Measurements from ENCODE around the gene ABCA10.
"Not testable (repeated sequence)": the region's sequence is repeated elsewhere in the genome, so short reads cannot be mapped to it uniquely, and the experiment has no call there.

The ABCA10 gene

DNA sequence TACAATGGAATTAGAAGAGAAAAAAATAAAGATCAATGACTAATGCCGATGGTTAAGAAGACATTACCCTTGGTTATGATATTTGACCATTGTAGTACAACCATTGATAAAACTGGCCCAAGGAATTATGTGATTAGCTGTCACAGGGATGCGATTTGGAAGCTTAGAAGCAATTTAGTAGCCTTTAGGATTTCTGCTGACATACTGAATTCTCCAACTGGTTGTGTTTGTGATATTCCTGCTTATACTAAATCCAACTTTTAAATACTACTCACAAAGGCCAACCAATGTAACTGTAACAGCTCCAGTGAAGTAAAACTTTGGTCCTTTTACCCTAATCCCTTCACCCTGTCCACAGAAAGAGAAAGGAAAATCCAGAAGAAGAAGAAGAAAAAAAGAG lies 55.5 kb downstream of the ABCA10 start:
- Mint-ChIP-seq H3K36me3 (ENCODE audit: insufficient read depth) (no peaks in the 10 kb centered on the region), H3K9me3 (no peaks in the 10 kb centered on the region), H3K27me3 (peaks cover 0 to 5% of the 10 kb centered on the region in 2 donors), H3K27ac (no peak overlapping the region), H3K4me1 (ENCODE audit: low read depth in 2 of 2) (no peaks in the 10 kb centered on the region), H3K4me3 (no peak overlapping the region)
- DNase-seq (no peak), ATAC-seq (replicated peaks) (no peak)

DNA sequence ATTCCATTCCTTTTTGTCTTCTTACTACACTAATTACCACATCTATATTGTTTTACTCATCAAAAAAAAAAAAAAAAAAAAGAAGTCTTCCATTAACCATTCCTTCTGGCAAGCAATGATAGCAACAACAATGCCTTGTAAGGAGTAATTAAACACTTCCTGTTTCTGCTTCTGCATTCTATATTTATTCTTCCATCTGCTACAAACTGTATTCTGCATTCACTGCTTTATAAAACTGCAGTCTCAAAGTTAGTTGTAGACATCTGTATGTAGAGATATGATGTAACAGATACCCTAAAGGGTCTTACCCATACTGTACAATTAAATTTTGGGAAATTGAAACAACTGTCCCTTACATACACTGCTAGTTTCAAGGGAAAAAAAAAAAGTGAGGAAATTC lies 58.2 kb downstream of the ABCA10 start:
- ATAC-seq (replicated peaks) (no peak), DNase-seq (no peak)
- H3K4me1 Mint-ChIP-seq (ENCODE audit: low read depth in 2 of 2) = no peaks in the 10 kb centered on the region
- no peaks in the 10 kb centered on the region for H3K36me3 Mint-ChIP-seq (ENCODE audit: insufficient read depth)
- peaks cover 0 to 5% of the 10 kb centered on the region in 2 donors for H3K27me3 Mint-ChIP-seq
- H3K9me3 Mint-ChIP-seq = no peaks in the 10 kb centered on the region
- H3K4me3 Mint-ChIP-seq = no peak overlapping the region
- no peak overlapping the region for H3K27ac Mint-ChIP-seq

DNA sequence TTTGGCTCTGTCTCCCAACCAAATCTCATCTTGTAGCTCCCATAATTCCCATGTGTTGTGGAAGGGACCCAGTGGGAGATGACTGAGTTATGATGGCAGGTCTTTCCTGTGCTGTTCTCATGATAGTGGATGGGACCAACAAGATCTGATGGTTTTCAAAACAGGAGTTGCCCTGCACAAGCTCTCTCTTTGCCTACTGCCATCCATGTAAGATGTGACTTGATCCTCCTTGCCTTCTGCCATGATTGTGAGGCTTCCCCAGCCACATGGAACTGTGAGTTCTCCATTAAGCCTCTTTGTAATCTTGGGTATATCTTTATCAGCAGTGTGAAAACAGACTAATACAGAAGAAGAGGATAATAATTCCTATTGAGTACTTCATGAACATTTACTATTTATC lies 60.0 kb downstream of the ABCA10 start:
- not testable (repeated sequence) for DNase-seq; H3K36me3 Mint-ChIP-seq (ENCODE audit: insufficient read depth); H3K27ac Mint-ChIP-seq; H3K27me3 Mint-ChIP-seq; ATAC-seq (replicated peaks); H3K9me3 Mint-ChIP-seq; H3K4me1 Mint-ChIP-seq (ENCODE audit: low read depth in 2 of 2); H3K4me3 Mint-ChIP-seq

DNA sequence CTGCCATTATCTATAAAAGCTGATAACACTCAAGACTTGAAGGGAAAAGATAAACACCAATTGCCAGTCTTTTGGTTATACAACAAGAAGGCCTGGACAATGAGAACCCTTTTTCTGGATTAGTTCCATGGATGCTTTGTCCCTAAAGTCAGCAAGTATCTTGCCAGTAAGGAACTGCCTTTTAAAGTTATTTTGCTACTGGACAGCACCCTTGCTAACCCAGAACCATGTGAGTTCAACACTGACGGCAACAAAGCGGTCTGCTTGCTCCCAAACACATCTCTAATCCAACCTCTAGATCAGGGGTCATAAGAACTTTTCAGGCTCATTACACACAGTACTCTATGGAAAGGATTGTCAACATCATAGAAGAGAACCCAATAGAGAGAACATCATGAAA lies 61.7 kb downstream of the ABCA10 start:
- Mint-ChIP-seq H3K9me3 (no peaks in the 10 kb centered on the region), H3K4me3 (no peak overlapping the region), H3K27me3 (peaks cover 0 to 5% of the 10 kb centered on the region in 2 donors), H3K36me3 (ENCODE audit: insufficient read depth) (no peaks in the 10 kb centered on the region), H3K4me1 (ENCODE audit: low read depth in 2 of 2) (no peaks in the 10 kb centered on the region), H3K27ac (no peak overlapping the region)
- no peak for DNase-seq
- ATAC-seq (replicated peaks) = no peak

DNA sequence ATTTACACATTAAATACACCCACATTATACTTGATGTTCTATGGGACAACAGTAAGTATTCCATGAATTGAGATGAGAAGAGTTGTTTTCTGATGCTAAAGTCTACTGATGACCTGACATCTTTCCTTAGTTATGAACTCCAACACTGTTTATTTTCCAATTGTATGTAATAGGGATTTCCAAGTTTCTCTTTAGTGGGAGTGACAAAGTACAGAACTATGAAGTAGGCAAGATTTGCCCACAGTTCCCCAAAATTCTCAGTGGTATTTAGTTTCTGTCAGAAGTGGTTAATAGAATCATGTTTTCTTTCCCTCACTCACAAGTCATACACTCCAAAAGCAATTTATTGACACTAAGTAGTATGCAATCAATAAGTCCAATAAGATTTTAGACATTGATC lies 64.4 kb downstream of the ABCA10 start:
- ATAC-seq (replicated peaks) (no peak), DNase-seq (no peak)
- H3K36me3 Mint-ChIP-seq (ENCODE audit: insufficient read depth) = no peaks in the 10 kb centered on the region
- no peak overlapping the region for H3K4me3 Mint-ChIP-seq
- no peaks in the 10 kb centered on the region for H3K9me3 Mint-ChIP-seq
- H3K27me3 Mint-ChIP-seq = peaks cover 0 to under 1% of the 10 kb centered on the region in 2 donors
- no peaks in the 10 kb centered on the region for H3K4me1 Mint-ChIP-seq (ENCODE audit: low read depth in 2 of 2)
- H3K27ac Mint-ChIP-seq = no peak overlapping the region

DNA sequence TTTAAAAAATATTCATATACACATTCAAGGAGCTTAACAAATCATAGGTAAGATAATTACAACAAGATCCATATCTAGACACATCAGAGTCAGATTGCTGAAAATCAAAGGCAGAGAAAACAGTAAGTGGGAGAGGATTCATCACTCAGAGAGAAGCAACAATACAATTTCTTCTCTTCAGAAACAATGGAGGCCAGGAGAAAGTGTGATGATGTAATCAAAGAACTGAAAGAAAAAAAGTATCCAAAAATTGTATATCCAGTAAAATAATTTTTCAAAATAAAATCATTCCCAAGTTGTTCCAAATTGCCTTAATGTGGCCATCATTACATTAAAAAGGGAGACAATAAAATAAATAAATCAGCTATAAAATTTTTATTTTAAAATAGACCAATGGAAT lies 69.2 kb downstream of the ABCA10 start:
- DNase-seq (no peak), ATAC-seq (replicated peaks) (no peak)
- Mint-ChIP-seq H3K9me3 (no peaks in the 10 kb centered on the region), H3K4me1 (ENCODE audit: low read depth in 2 of 2) (no peaks in the 10 kb centered on the region), H3K27me3 (no peaks in the 10 kb centered on the region), H3K4me3 (no peak overlapping the region), H3K36me3 (ENCODE audit: insufficient read depth) (no peaks in the 10 kb centered on the region), H3K27ac (no peak overlapping the region)

DNA sequence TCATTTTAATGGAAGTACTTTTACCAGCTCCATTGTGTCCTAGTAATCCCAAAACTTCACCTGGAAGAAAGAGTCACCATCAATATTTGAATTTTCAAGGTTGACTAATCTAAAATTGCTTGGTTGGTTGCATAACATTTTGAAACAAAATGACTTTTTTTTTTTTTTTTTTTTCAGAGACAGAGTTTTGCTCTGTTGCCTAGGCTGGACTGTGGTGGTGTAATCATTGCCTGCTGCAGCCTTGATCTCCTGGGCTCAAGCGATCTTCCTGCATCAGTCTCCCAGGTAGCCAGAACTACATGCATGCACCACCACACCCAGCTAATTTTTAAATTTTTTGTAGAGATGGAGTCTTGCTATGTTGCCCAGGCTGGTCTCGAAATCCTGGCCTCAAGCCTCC lies 74.4 kb downstream of the ABCA10 start:
- DNase-seq (no peak), ATAC-seq (replicated peaks) (no peak)
- H3K27ac Mint-ChIP-seq = no peak overlapping the region
- no peak overlapping the region for H3K4me3 Mint-ChIP-seq
- H3K27me3 Mint-ChIP-seq = no peaks in the 10 kb centered on the region
- H3K36me3 Mint-ChIP-seq (ENCODE audit: insufficient read depth) = no peaks in the 10 kb centered on the region
- H3K9me3 Mint-ChIP-seq = no peaks in the 10 kb centered on the region
- H3K4me1 Mint-ChIP-seq (ENCODE audit: low read depth in 2 of 2) = no peaks in the 10 kb centered on the region

DNA sequence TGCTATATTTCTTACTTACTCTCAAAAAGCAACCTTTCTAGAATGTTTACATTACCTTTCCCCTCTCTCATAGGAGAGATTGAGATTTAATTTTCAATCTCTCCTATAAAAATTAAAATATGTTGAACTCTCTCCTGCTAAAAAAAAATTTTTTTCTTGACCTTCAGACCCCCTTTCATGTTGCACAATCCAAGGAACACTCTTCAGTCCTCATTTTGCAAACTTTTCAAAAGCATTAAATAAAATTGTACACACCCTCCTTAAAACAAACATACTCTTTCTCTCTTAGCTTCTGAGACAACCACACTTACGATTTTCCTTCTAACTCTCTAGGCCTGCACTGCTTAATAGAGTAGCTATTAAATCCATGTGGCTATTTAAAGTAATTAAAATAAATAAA lies 78.3 kb downstream of the ABCA10 start:
- no peak for ATAC-seq (replicated peaks)
- no peaks in the 10 kb centered on the region for H3K27me3 Mint-ChIP-seq
- DNase-seq = no peak
- no peak overlapping the region for H3K4me3 Mint-ChIP-seq
- no peaks in the 10 kb centered on the region for H3K4me1 Mint-ChIP-seq (ENCODE audit: low read depth in 2 of 2)
- H3K9me3 Mint-ChIP-seq = no peaks in the 10 kb centered on the region
- no peaks in the 10 kb centered on the region for H3K36me3 Mint-ChIP-seq (ENCODE audit: insufficient read depth)
- H3K27ac Mint-ChIP-seq = no peak overlapping the region

DNA sequence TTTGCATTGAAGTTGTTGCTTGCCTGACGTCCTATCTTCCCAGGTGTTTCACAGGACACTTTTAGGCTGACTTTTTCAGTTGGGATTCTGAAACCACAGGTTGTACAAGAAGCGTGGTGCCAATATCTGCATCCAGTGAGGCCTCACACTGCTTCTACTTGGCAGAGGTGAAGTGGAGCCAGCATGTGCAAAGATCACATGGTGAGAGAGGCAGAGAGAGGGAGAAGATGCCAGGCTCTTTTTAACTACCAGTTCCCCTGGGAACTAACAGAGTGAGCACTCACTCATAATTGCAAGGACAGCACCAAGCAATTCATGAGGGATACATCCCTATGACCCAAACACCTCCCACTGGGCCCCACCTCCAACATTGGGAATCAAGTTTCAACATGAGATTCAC lies 81.2 kb downstream of the ABCA10 start:
- H3K4me3 Mint-ChIP-seq = no peak overlapping the region
- no peak for ATAC-seq (replicated peaks)
- H3K9me3 Mint-ChIP-seq = no peaks in the 10 kb centered on the region
- peaks cover 0 to 6% of the 10 kb centered on the region in 2 donors for H3K27me3 Mint-ChIP-seq
- H3K27ac Mint-ChIP-seq = no peak overlapping the region
- DNase-seq = no peak
- no peaks in the 10 kb centered on the region for H3K36me3 Mint-ChIP-seq (ENCODE audit: insufficient read depth)
- no peaks in the 10 kb centered on the region for H3K4me1 Mint-ChIP-seq (ENCODE audit: low read depth in 2 of 2)

DNA sequence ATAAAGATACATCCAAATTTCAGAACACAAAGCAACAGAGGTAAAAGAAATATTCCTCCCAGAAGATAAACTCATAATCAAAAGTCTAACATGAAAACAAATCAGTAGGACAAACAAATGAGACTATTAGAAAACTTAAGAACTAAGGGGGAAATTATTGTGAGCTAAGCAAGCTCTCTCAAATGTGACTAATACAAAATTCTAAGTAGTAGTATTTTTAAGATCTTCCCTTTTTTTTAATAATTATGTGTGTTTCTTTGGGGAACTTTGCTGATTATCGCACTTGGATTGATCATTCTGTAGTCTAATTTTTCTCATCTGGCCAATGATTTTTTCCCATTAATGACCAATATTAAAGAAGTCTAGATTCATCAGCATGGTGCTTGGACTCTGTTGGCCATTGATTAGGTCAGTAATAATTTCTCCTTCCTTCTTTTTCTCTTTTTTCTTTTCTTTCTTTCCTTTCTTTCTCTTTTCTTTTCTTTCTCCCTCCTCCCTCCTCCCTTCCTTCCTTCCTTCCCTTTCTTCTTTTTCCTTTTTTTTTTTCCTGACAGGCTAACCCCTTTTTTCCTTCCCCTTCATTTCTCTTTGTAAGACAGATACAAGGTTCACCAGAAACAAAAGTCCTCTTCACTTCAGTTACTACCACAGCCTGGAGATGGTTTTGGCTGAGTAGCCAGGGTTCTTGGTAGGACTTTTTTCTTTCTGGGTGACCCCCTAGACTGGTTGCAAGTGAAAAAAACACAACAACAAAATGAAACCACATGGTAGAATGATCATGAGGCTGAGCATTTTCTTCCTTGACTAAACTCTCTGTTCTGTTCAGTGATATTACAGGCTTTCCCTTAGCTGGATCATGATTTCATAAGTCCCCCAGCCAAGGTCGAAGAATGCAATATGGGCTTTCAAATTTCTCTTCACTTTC lies 84.0 kb downstream of the ABCA10 start:
- H3K9me3 Mint-ChIP-seq = no peaks in the 10 kb centered on the region
- no peak overlapping the region for H3K27ac Mint-ChIP-seq
- no peaks in the 10 kb centered on the region for H3K4me1 Mint-ChIP-seq (ENCODE audit: low read depth in 2 of 2)
- H3K4me3 Mint-ChIP-seq = no peak overlapping the region
- no peaks in the 10 kb centered on the region for H3K36me3 Mint-ChIP-seq (ENCODE audit: insufficient read depth)
- H3K27me3 Mint-ChIP-seq = peaks cover 0 to 11% of the 10 kb centered on the region in 2 donors
- DNase-seq (no peak), ATAC-seq (replicated peaks) (no peak)

DNA sequence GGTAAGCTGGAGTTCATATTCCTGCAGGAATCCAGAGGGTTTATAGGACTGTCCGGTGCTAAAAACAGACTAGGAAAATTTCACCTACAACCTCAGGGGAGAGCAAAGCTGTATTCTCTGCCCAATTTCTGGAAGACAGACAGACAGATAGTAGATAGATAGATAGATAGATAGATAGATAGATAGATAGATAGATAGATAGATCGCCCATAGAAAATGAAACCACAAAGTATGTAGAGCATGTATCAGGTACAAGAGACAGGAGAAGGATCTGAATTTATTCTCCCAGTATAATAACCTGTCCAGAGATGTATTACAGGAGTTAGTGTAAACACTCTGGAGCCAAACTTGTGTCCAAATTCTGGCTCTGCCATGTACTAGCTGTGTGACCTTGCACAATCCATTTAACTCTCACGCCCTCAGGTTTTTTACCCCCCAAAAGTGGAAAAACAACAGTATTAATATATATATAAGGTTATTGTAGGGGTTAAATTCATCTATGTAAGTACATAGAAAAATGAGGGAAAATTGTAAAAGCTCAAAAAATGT lies 84.9 kb downstream of the ABCA10 start:
- no peak for ATAC-seq (replicated peaks)
- Mint-ChIP-seq H3K4me3 (no peak overlapping the region), H3K4me1 (ENCODE audit: low read depth in 2 of 2) (no peaks in the 10 kb centered on the region), H3K36me3 (ENCODE audit: insufficient read depth) (no peaks in the 10 kb centered on the region), H3K27me3 (peaks cover 0 to 11% of the 10 kb centered on the region in 2 donors), H3K9me3 (no peaks in the 10 kb centered on the region), H3K27ac (no peak overlapping the region)
- DNase-seq = no peak

DNA sequence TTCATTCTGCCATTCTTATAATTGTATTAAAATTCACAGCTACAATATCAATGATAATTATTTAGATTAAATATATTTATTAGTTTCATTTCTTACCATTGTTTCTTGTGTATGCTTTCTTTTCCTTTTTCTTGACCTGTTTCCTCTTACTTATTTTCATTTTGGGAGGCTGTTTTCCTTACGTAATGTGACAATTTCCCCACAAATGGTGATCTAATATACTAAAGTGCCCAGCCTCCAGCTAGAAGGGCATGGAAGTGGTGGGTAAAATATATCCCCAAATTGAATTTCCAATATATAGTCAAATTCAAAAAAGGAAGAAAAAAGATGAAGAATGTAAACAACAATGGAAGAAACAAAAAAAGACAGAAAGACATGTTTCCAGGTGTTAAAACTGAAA lies 85.5 kb downstream of the ABCA10 start:
- Mint-ChIP-seq H3K36me3 (ENCODE audit: insufficient read depth) (no peaks in the 10 kb centered on the region), H3K27me3 (peaks cover 0 to 11% of the 10 kb centered on the region in 2 donors), H3K27ac (no peak overlapping the region), H3K4me1 (ENCODE audit: low read depth in 2 of 2) (no peaks in the 10 kb centered on the region), H3K4me3 (no peak overlapping the region), H3K9me3 (no peaks in the 10 kb centered on the region)
- no peak for ATAC-seq (replicated peaks)
- no peak for DNase-seq

DNA sequence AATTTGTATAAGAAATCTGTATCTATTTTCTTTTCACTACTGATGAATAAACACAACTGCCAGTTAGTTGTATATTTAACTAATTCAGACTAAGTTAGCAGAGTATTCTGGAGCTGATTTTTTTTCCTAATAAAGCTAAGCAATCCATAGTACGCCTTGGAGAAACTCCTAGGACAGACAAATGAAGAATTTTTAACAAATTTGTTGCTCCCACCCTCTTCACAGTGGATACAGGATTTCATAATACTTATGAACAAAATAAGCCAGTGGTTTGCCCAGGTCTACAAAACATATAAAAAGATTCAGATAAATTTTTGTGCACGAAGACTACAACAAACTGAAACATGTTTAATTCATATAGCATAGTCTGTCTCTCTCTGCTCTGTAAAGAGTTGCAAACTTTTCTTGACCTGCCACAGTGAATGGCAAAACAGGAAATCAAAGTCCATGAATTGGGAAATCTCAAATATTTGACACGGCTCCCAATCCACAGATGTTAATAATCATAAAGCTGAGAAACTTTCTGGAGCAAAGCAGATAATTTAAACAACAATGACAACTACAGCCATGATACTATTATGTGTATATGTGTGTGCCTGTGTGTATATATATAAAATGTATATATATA lies 86.3 kb downstream of the ABCA10 start:
- H3K27me3 Mint-ChIP-seq = peaks cover 0 to 11% of the 10 kb centered on the region in 2 donors
- H3K4me3 Mint-ChIP-seq = no peak overlapping the region
- H3K9me3 Mint-ChIP-seq = no peaks in the 10 kb centered on the region
- H3K4me1 Mint-ChIP-seq (ENCODE audit: low read depth in 2 of 2) = no peaks in the 10 kb centered on the region
- no peaks in the 10 kb centered on the region for H3K36me3 Mint-ChIP-seq (ENCODE audit: insufficient read depth)
- DNase-seq (no peak), ATAC-seq (replicated peaks) (no peak)
- H3K27ac Mint-ChIP-seq = no peak overlapping the region

Data from effector memory CD8-positive, alpha-beta T cell (primary cell).